HepG2 (cell line): ENCODE measurements around the gene DLST. TPM values are rescaled to one million over a fixed set of nuclear protein-coding genes. Genes with fewer than 3 reads are reported as not detected.

ENCODE experiments used
- AKNA ChIP-seq: sonication (generic); formaldehyde crosslinking; IDR thresholded peaks from 2 replicates; pipeline ENCODE4 v1.4.0; 2020; ENCODE audit warnings: missing genetic modification reagents, borderline replicate concordance
- ARHGAP35 ChIP-seq: sonication (generic); formaldehyde crosslinking; IDR thresholded peaks from 2 replicates; pipeline ENCODE4 v1.9.0; 2022; ENCODE audit warnings: mild to moderate bottlenecking, inconsistent platforms, moderate library complexity, missing genetic modification reagents, borderline replicate concordance
- ATM ChIP-seq: fragments of 450-650 bp; IDR thresholded peaks from 2 replicates; pipeline ENCODE4 v1.7.1; 2017; ENCODE audit warnings: mild to moderate bottlenecking, borderline replicate concordance
- EHMT2 ChIP-seq: fragments of 200-600 bp; sonication (generic); IDR thresholded peaks from 2 replicates; pipeline ENCODE4 v1.7.0; 2017; ENCODE audit warnings: antibody characterized with exemption, low read depth, low read length, borderline replicate concordance
- GLI4 ChIP-seq: sonication (generic); formaldehyde crosslinking; IDR thresholded peaks from 2 replicates; pipeline ENCODE4 v1.5.1; 2020; ENCODE audit warnings: missing genetic modification reagents, mild to moderate bottlenecking, moderate library complexity, borderline replicate concordance
- IKZF4 ChIP-seq: sonication (generic); formaldehyde crosslinking; IDR thresholded peaks from 2 replicates; pipeline ENCODE4 v1.5.1; 2020; ENCODE audit warnings: borderline replicate concordance, mild to moderate bottlenecking, low read depth, missing genetic modification reagents; ENCODE audit errors: not compliant biosample characterization
- MAX ChIP-seq: IDR thresholded peaks from 2 replicates; pipeline ENCODE4 v1.6.1; 2012; ENCODE audit warnings: inconsistent platforms
- NCOA2 ChIP-seq: sonication (generic); formaldehyde crosslinking; IDR thresholded peaks from 2 replicates; pipeline ENCODE4 v1.8.0; 2022; ENCODE audit warnings: inconsistent platforms
- NFE2L2 ChIP-seq: fragments of 150-350 bp; IDR thresholded peaks from 2 replicates; pipeline ENCODE4 v1.6.1; 2014; ENCODE audit warnings: low read length
- RAD51 ChIP-seq: fragments of 450-650 bp; IDR thresholded peaks from 2 replicates; pipeline ENCODE4 v1.6.1; 2016; ENCODE audit warnings: borderline replicate concordance
- RFX5 ChIP-seq: IDR thresholded peaks from 2 replicates; pipeline ENCODE4 v1.6.1; 2011; ENCODE audit warnings: low read depth, low read length, improper control_type of control experiment
- SALL2 ChIP-seq: sonication (generic); formaldehyde crosslinking; IDR thresholded peaks from 2 replicates; pipeline ENCODE4 v1.8.1; 2023; ENCODE audit warnings: mild to moderate bottlenecking, missing genetic modification reagents, inconsistent platforms
- STAT5B ChIP-seq: sonication (generic); formaldehyde crosslinking; IDR thresholded peaks from 2 replicates; pipeline ENCODE4 v1.4.0; 2020; ENCODE audit warnings: missing genetic modification reagents
- TAF15 ChIP-seq: fragments of 200-400 bp; formaldehyde crosslinking; IDR thresholded peaks from one replicate; pipeline ENCODE4 v1.6.1; 2018; ENCODE audit warnings: mild to moderate bottlenecking, low read depth, low read length; ENCODE audit not compliant: poor library complexity, severe bottlenecking
- TARDBP ChIP-seq: sonication (generic); formaldehyde crosslinking; IDR thresholded peaks from 2 replicates; pipeline ENCODE4 v1.8.0; 2022; ENCODE audit warnings: mild to moderate bottlenecking, missing genetic modification reagents
- ZNF17 ChIP-seq: sonication (generic); formaldehyde crosslinking; IDR thresholded peaks from 2 replicates; pipeline ENCODE4 v1.5.0; 2020; ENCODE audit warnings: mild to moderate bottlenecking, missing genetic modification reagents
- ZNF296 ChIP-seq: sonication (generic); formaldehyde crosslinking; conservative IDR thresholded peaks from 2 replicates; pipeline ENCODE4 v1.5.0; 2020; ENCODE audit warnings: mild to moderate bottlenecking, missing genetic modification reagents
- ZNF580 ChIP-seq: IDR thresholded peaks from 2 replicates; pipeline ENCODE4 v1.6.1; 2016; ENCODE audit warnings: low read depth, borderline replicate concordance
- ZSCAN30 ChIP-seq: sonication (generic); formaldehyde crosslinking; IDR thresholded peaks from 2 replicates; pipeline ENCODE4 v1.5.0; 2020; ENCODE audit warnings: mild to moderate bottlenecking, missing genetic modification reagents
- polyA plus RNA-seq, 8 experiments: library from polyadenylated mRNA; depleted of rRNA in 3 of 8; stranded (reverse) in 7 of 8; unstranded in 1 of 8; fragments of >200 nt; fragmentation: Illumina TruSeq in 4 of 8; extraction: Trizol in 4 of 8; gene quantifications; 2 replicates each; pipeline versions ENCODE4 v1.2.1 to v1.2.3, GENCODE V29; 2011 to 2016; ENCODE audit warnings: low read depth in 4 of 8, missing spikeins in 1 of 8, mixed read lengths in 1 of 8; ENCODE audit not compliant: insufficient read depth in 1 of 8
- total RNA-seq, 5 experiments: library from RNA; depleted of rRNA; stranded (reverse); fragments of >200 nt; fragmentation: Illumina TruSeq; extraction: Trizol; gene quantifications; 2 replicates each; pipeline ENCODE4 v1.2.3, GENCODE V29; 2016; ENCODE audit warnings: low read depth in 1 of 5
- TF ChIP-seq, protein P1 (sequence below): sonication (generic); formaldehyde crosslinking; IDR thresholded peaks from 2 replicates; pipeline ENCODE4; 2020; ENCODE audit warnings: missing genetic modification reagents, mild to moderate bottlenecking, borderline replicate concordance
- TF ChIP-seq, protein P2 (sequence below): sonication (generic); formaldehyde crosslinking; IDR thresholded peaks from 2 replicates; pipeline ENCODE4 v1.4.0; 2020; ENCODE audit warnings: missing genetic modification reagents

DLST gene
- total and polyA plus RNA-seq, 2 of the 13 experiments (the other 11 are each of a cell fraction or from before 2014, with no cell fraction given) = 56.5 to 94.3 TPM

GRCh38 chr14:74922752-74923401, 41.2 kb downstream of the DLST start, which contains the start of gene RPS6KL1 (continued):
- TF ChIP-seq, protein P1, sequence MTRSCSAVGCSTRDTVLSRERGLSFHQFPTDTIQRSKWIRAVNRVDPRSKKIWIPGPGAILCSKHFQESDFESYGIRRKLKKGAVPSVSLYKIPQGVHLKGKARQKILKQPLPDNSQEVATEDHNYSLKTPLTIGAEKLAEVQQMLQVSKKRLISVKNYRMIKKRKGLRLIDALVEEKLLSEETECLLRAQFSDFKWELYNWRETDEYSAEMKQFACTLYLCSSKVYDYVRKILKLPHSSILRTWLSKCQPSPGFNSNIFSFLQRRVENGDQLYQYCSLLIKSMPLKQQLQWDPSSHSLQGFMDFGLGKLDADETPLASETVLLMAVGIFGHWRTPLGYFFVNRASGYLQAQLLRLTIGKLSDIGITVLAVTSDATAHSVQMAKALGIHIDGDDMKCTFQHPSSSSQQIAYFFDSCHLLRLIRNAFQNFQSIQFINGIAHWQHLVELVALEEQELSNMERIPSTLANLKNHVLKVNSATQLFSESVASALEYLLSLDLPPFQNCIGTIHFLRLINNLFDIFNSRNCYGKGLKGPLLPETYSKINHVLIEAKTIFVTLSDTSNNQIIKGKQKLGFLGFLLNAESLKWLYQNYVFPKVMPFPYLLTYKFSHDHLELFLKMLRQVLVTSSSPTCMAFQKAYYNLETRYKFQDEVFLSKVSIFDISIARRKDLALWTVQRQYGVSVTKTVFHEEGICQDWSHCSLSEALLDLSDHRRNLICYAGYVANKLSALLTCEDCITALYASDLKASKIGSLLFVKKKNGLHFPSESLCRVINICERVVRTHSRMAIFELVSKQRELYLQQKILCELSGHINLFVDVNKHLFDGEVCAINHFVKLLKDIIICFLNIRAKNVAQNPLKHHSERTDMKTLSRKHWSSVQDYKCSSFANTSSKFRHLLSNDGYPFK (CRISPR knock-in tag) = no peak
- peak; percentile 80; the same call in 1 of the 2 replicates for TF ChIP-seq MAX
- 0 out of 2 replicates have a peak, but pooled peaks have one; percentile 38 for TF ChIP-seq SALL2 (CRISPR knock-in tag)
- no peak for TF ChIP-seq RFX5
- no peak for TF ChIP-seq ZNF296 (CRISPR knock-in tag)
- TF ChIP-seq TARDBP (CRISPR knock-in tag) = no peak
- TF ChIP-seq, protein P2, sequence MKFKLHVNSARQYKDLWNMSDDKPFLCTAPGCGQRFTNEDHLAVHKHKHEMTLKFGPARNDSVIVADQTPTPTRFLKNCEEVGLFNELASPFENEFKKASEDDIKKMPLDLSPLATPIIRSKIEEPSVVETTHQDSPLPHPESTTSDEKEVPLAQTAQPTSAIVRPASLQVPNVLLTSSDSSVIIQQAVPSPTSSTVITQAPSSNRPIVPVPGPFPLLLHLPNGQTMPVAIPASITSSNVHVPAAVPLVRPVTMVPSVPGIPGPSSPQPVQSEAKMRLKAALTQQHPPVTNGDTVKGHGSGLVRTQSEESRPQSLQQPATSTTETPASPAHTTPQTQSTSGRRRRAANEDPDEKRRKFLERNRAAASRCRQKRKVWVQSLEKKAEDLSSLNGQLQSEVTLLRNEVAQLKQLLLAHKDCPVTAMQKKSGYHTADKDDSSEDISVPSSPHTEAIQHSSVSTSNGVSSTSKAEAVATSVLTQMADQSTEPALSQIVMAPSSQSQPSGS (CRISPR knock-in tag) = peak; percentile 99
- no peak for TF ChIP-seq NFE2L2
- no peak for TF ChIP-seq ATM
- no peak for TF ChIP-seq EHMT2
- no peak; the same call in 1 of the 2 replicates for TF ChIP-seq ZNF580 (CRISPR knock-in tag)
- TF ChIP-seq GLI4 (CRISPR knock-in tag) = no peak
- no peak for TF ChIP-seq STAT5B (CRISPR knock-in tag)
- TF ChIP-seq IKZF4 (CRISPR knock-in tag) = no peak
- no peak for TF ChIP-seq NCOA2
- no peak for TF ChIP-seq RAD51
- TF ChIP-seq ZNF17 (CRISPR knock-in tag) = no peak
- no peak for TF ChIP-seq ZSCAN30
- no peak for TF ChIP-seq TAF15
- TF ChIP-seq AKNA (CRISPR knock-in tag) = no peak
- TF ChIP-seq ARHGAP35 (CRISPR knock-in tag) = no peak
